22Rv1 (cell line): ENCODE results near the gene ZCCHC2.

Source experiments
- CTCF ChIP-seq: fragments of 450-650 bp; IDR thresholded peaks from 2 replicates; pipeline ENCODE4 v1.5.1; 2017; ENCODE audit warnings: mild to moderate bottlenecking
- ZFX ChIP-seq: fragments of 450-650 bp; IDR thresholded peaks from 2 replicates; pipeline ENCODE4 v1.6.1; 2017; ENCODE audit warnings: antibody characterized with exemption, borderline replicate concordance

DNA sequence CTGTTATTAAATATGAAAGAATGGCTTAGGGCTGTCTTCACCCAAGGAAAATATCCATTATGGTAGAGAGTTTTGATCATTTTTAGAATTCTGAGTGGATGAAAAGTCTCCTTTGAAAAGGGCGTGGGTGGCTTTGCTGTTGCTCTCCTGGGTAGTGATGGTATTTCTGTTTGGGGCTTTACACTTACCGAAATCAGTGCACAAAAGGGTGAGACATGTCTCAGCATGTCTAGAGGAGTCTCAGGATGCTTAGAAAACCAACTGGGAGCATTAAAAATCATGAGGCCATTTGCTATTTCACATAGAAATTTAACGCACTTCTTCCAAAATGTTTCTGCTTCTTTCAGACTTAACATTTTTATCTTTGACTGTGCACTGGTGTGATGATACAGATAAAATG, 49.6 kb downstream of the ZCCHC2 start:
- TF ChIP-seq ZFX = no peak
- TF ChIP-seq CTCF = no peak
